MM.1S (cell line): ENCODE data around the gene NQO2.

Source experiments
- DNase-seq: peaks from one replicate; pipeline ENCODE4 v3.0.0-alpha.2; 2015
- H2AFZ ChIP-seq: fragments of 300-600 bp; sonication (generic); 2 replicates; pipeline ENCODE4 v1.6.0; 2016; ENCODE audit warnings: antibody characterized with exemption, low read length
- H3F3A ChIP-seq: fragments of 300-600 bp; sonication (generic); 2 replicates; pipeline ENCODE4 v1.6.1; 2016; ENCODE audit warnings: mild to moderate bottlenecking, antibody characterized with exemption, low read length, moderate library complexity, mixed read lengths; ENCODE audit not compliant: insufficient read depth
- H3K27ac ChIP-seq: fragments of 300-600 bp; sonication (generic); 2 replicates; pipeline ENCODE4 v1.5.1; 2016; ENCODE audit warnings: mild to moderate bottlenecking, low read length
- H3K27me3 ChIP-seq: fragments of 300-600 bp; sonication (generic); replicated peaks from 2 replicates; pipeline ENCODE4 v1.6.0; 2016; ENCODE audit warnings: low read length; ENCODE audit not compliant: insufficient read depth
- H3K36me3 ChIP-seq: fragments of 300-600 bp; sonication (generic); replicated peaks from 2 replicates; pipeline ENCODE4 v1.6.1; 2016; ENCODE audit warnings: mild to moderate bottlenecking, low read length, mixed read lengths; ENCODE audit not compliant: insufficient read depth
- H3K4me1 ChIP-seq: fragments of 300-600 bp; sonication (generic); 2 replicates; pipeline ENCODE4 v1.6.1; 2016; ENCODE audit warnings: low read length, mixed read lengths
- H3K4me2 ChIP-seq: fragments of 300-600 bp; sonication (generic); 2 replicates; pipeline ENCODE4 v1.6.0; 2016; ENCODE audit warnings: low read depth, low read length
- H3K4me3 ChIP-seq: fragments of 300-600 bp; sonication (generic); 2 replicates; pipeline ENCODE4 v1.5.1; 2016; ENCODE audit warnings: low read length, mixed read lengths
- H3K79me2 ChIP-seq: fragments of 300-600 bp; sonication (generic); 2 replicates; pipeline ENCODE4 v1.6.1; 2016; ENCODE audit warnings: mixed run types, low read length, mixed read lengths
- H3K9ac ChIP-seq: fragments of 300-600 bp; sonication (generic); 2 replicates; pipeline ENCODE4 v1.6.1; 2016; ENCODE audit warnings: low read length, mixed read lengths
- H3K9me2 ChIP-seq: fragments of 300-600 bp; sonication (generic); replicated peaks from 2 replicates; pipeline ENCODE4 v1.6.1; 2016; ENCODE audit warnings: mild to moderate bottlenecking, low read length, mixed read lengths; ENCODE audit not compliant: insufficient read depth
- H3K9me3 ChIP-seq: fragments of 300-600 bp; sonication (generic); replicated peaks from 2 replicates; pipeline ENCODE4 v1.6.1; 2016; ENCODE audit warnings: mild to moderate bottlenecking, low read length, mixed read lengths; ENCODE audit not compliant: insufficient read depth
- H4K20me1 ChIP-seq: fragments of 300-600 bp; sonication (generic); 2 replicates; pipeline ENCODE4 v1.6.1; 2016; ENCODE audit warnings: mild to moderate bottlenecking, low read length, moderate library complexity, mixed read lengths; ENCODE audit not compliant: insufficient read depth
- CTCF ChIP-seq: fragments of 300-600 bp; sonication (generic); IDR thresholded peaks from 2 replicates; pipeline ENCODE4 v1.5.1; 2016; ENCODE audit warnings: antibody characterized with exemption, low read length, mixed read lengths
- EZH2 ChIP-seq: fragments of 300-600 bp; sonication (generic); optimal IDR thresholded peaks from 2 replicates; pipeline ENCODE3; 2017; ENCODE audit warnings: low read depth, mild to moderate bottlenecking, antibody characterized with exemption, low read length, mixed read lengths
- EZH2phosphoT487 ChIP-seq: fragments of 300-600 bp; sonication (generic); IDR thresholded peaks from 2 replicates; pipeline ENCODE4 v1.6.1; 2018; ENCODE audit warnings: antibody characterized with exemption, low read length

The NQO2 gene

GRCh38 chr6:2988094-2988425 lies 11.6 kb upstream of the NQO2 start:
- Histone ChIP-seq H3K27me3 (no peaks in the 10 kb centered on the region), H2AFZ (peak overlapping the region; percentile 60), H3K79me2 (no peaks in the 10 kb centered on the region), H4K20me1 (no peaks in the 10 kb centered on the region), H3F3A (peaks cover 28% of the 10 kb centered on the region), H3K9me2 (no peaks in the 10 kb centered on the region), H3K4me1 (peaks cover 7% of the 10 kb centered on the region), H3K9ac (peak overlapping the region; percentile 91), H3K9me3 (no peaks in the 10 kb centered on the region), H3K27ac (peak overlapping the region; percentile 88; the same call in 1 of the 2 replicates), H3K36me3 (no peaks in the 10 kb centered on the region), H3K4me3 (peak overlapping the region; percentile 75), H3K4me2 (peak overlapping the region; percentile 91)
- TF ChIP-seq CTCF (no peak), EZH2 (no peak), EZH2phosphoT487 (no peak)
- no peak for DNase-seq

- Histone ChIP-seq H3K27me3 (no peaks in the 10 kb centered on the region), H4K20me1 (no peaks in the 10 kb centered on the region), H3K9me3 (no peaks in the 10 kb centered on the region), H3F3A (peaks cover 28% of the 10 kb centered on the region), H3K9me2 (no peaks in the 10 kb centered on the region), H3K79me2 (no peaks in the 10 kb centered on the region), H2AFZ (peak overlapping the region; percentile 60), H3K4me3 (peak overlapping the region; percentile 75), H3K4me1 (peaks cover 7% of the 10 kb centered on the region), H3K27ac (peak overlapping the region; percentile 88), H3K9ac (peak overlapping the region; percentile 91), H3K36me3 (no peaks in the 10 kb centered on the region), H3K4me2 (peak overlapping the region; percentile 91)
- DNase-seq: peak; percentile 80
- TF ChIP-seq EZH2phosphoT487 (no peak), CTCF (peak; percentile 79), EZH2 (no peak)
Observed at GRCh38 chr6:2988426-2989331, 11.0 kb upstream of the NQO2 start.

GRCh38 chr6:2989332-2990247 lies 10.1 kb upstream of the NQO2 start:
- H3K4me3 ChIP-seq: peak overlapping the region; percentile 75
- no peaks in the 10 kb centered on the region for H3K27me3 ChIP-seq
- peak overlapping the region; percentile 91 for H3K9ac ChIP-seq
- DNase-seq: peak; percentile 93
- H3K27ac ChIP-seq: peak overlapping the region; percentile 88
- peaks cover 28% of the 10 kb centered on the region for H3F3A ChIP-seq
- peaks cover 7% of the 10 kb centered on the region for H3K4me1 ChIP-seq
- TF ChIP-seq EZH2 (no peak), CTCF (no peak), EZH2phosphoT487 (no peak)
- no peaks in the 10 kb centered on the region for H3K79me2 ChIP-seq
- no peaks in the 10 kb centered on the region for H4K20me1 ChIP-seq
- peak overlapping the region; percentile 91 for H3K4me2 ChIP-seq
- no peaks in the 10 kb centered on the region for H3K9me3 ChIP-seq
- no peaks in the 10 kb centered on the region for H3K36me3 ChIP-seq
- peak overlapping the region; percentile 60 for H2AFZ ChIP-seq
- H3K9me2 ChIP-seq: no peaks in the 10 kb centered on the region
